ENCODE results near the gene PRSS2.

DNA sequence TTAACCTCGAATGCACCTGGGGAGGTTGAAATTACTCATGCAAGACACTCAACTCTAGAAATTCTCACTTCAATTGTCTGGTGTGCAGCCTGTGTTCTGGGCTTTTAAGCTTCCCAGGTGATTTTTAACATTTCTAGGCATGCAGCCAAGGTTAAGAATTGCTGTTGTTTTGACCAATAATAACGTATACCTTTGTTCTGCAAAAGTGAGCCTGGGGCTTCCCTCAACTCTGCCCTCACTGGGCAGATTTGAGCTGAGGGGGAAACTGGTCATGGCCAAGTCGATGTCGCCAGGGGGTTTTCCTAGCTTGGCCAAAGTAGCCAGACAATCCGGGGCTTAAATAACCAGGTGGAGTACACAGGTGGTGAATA, 568 bp downstream of the PRSS2 start:
- TF ChIP-seq CTCF (conservative IDR thresholded peaks at IDR 0.05 in 1 of 2, IDR thresholded peaks at IDR 0.05 in 1 of 2; ENCODE audit: extremely low read depth in 1 of 2, insufficient read depth in 1 of 2, low read depth in 1 of 2, low read length in 2 of 2) = no peak
- TF ChIP-seq EZH2 (IDR thresholded peaks at IDR 0.05; ENCODE audit: borderline replicate concordance, low read length) = no peak
